Left renal pelvis (tissue), 4 donors: ENCODE measurements around the gene CARMIL1. TPM values are rescaled to one million over a fixed set of nuclear protein-coding genes. Genes with fewer than 3 reads are reported as not detected.

Experiments used
- DNase-seq, 4 donors: peaks; one replicate each; pipeline ENCODE4 v3.0.0-alpha.2; 2013; ENCODE audit warnings: low read depth in 4 of 4, low spot score in 3 of 4
- polyA plus RNA-seq, 4 donors: library from polyadenylated mRNA; unstranded; fragments of 120-200 nt; gene quantifications; one replicate each; pipeline ENCODE4 v1.2.1, GENCODE V29; 2013; ENCODE audit not compliant: insufficient read length in 4 of 4

CARMIL1 gene
- polyA plus RNA-seq, 4 donors: 6.8 to 111 (median 100.0) TPM

DNA sequence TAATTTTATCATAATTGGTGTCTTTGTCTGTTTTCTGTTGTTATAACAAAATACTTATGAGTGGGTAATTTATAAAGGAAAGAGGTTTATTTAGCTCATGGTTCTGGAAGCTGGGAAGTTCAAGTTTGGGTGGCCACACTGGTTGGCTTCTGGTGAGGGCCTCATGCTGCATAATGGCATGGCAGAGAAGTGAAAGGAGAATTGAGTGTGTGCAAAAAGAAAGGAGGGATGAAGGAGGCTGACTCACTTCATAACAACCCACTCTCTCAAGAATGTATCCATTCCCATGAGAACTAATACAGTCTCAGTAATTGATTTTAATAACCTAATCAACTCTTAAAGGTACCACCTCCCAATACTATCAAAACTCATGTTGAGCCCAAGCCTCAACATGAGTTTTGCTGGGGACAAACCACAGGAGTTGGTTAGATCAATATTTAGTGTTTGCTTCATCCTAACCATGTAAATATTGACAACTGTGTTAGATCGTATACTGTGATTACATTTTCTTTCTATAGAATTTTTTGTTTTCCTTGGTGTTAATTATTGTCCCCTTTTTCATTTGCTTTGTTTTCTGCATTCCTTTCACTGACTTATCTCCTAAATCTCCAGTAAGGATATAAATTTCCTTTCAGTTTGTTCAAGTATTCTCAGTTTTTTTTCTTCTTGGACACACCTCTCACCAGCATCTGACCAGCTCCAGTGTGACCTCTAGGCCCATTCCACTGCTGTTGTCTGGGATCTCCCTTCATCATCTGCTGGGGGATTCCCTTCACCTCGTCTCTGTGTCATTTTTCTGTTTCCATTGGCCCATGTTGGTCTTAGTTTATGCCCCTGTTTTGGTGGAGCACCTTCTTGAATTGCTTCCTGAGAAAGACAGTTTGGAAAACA is 318.0 kb downstream of the CARMIL1 start:
- DNase-seq: no peak

- DNase-seq: no peak
Measured at GRCh38 chr6:25599516-25600085, 320.4 kb downstream of the CARMIL1 start.

DNA sequence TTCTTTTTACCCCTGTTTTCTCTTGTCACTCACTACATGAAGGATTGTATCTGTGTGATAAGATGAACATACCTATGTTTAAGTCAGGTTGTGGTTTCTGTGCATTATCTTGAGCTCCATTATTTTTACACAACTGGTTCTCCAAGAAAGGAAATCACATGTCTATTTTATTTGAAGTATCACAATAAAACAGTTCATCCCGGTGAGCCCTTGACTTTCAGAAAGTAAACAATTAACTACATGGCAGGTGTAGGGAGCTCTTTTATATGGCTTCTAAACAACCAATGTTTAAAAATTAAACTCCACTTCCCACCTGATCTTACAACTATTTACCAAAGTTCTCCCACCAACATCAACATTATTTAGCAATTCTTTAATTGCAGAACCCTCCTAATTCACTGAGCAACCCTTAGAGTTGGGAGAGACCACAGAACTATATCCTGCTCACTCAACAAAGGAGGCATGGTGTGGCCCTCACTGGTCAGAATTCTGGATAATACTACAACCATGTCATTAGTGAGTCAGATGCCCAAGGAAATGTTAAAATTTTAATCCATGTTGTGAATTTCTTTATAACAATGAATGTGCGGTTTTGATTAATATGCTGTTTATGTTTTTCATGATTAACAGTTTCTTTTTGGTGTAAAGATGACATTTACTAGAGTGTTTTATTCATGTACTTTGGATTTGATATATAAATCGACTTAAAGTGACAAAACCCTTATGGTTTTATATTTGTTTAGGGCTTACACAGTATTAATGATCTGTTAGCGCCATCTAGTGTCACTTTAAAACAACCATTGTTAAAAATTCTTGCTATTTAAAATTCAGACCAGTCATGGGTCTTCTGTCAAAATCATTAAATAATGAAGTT is 322.9 kb downstream of the CARMIL1 start:
- peak in 1 of 4 donors; percentile 42 for DNase-seq

DNA sequence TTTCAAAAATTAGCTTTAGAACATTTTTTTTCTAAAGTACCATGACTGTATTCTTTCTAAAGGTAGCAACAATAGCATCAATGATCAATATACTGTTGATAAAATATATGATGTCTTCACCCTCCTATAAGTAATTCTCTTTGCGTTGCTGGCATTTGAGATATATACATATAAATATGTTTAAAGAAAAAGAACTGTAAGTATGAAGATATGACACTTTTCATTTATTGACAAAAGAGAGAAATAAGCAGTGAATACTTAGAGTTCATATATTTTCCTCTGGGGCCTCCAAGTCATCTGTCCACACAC is 323.5 kb downstream of the CARMIL1 start:
- no peak for DNase-seq

- no peak for DNase-seq
Measured at GRCh38 chr6:25603251-25603650, 324.1 kb downstream of the CARMIL1 start.

GRCh38 chr6:25606151-25606550 is 327.0 kb downstream of the CARMIL1 start:
- no peak for DNase-seq

DNA sequence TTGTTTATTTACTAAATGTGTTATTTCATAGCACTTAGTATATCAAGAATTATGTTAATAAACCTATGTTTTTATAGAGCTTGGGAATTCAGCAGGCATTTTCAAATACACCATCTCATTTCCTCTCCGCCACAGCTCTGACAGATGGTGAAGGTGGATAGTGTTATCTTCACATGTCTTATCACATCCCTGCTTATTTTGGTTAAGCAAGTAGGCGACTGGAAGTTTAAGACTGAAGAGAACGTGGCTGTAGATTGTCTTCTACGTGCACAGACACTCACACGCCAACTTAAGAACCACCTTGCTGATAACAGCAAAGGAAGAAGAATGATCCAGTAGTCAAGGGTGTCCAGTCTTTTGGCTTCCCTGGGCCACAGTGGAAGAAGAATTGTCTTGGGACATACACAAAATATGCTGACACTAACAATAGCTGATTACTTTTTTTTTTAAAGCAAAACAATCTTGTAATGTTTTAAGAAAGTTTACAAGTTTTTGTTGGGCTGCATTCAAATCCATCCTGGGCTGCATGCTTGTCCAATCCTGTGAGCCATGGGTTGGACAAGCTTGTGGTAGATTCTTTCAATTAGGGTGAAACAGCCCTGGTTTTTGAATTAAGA is 329.5 kb downstream of the CARMIL1 start:
- DNase-seq: no peak

DNA sequence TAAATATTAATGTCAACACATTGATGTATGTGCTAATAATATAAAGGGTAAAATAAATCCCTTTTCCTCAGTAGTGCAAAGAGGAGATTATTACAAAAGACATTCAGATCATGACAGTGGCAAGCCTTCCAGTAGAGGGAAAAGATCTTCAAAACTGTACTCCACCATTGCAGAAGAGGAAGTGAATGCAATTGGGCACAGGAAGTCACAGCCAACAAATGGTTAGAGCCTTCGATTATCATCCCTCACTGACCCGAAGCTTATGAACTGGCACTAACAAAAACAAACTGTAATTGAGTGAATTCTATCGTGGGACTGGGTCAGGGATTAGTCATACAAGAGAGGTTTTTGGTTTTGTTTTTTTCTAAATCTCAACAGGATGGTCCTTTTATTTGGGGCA is 333.5 kb downstream of the CARMIL1 start:
- DNase-seq: no peak

DNA sequence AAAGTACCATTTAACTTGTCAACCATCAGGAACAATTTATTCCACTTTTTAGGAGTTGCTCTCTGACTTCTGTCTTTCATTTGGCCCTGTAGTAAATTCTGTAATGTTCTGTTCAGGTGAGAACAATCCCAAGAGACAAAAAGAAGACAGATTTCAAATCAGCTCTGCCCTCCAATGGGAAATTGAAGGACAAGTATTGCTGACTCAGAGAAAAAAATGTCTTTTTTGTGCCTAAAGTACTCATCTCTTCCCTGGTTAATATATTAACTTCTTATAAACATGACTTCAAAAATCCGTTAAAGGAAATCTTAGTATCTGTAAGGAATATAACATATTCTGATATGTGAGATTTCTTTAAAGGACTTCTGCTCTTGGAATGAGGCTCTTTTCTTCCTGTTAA is 334.2 kb downstream of the CARMIL1 start:
- no peak for DNase-seq

DNA sequence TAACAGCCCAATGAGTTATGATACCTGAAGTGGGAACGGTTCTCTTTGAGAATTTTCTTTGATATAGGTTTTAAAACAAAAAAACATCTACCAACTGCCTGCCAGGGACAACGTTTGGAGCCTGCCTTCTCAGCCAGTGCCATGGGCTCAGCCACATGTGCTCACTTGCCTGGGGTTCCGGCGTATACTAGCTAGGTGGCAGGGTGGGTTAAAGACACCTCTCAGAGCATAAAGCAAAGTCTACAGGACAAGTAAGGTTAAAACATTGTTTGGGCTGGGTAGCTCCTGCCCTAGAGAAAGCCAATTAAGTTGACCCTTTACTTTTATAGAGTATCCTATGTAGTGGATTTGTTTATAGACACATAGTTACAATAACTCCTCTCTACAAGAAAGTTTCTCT is 334.9 kb downstream of the CARMIL1 start:
- no peak for DNase-seq

- DNase-seq: no peak
Measured at GRCh38 chr6:25615471-25615870, 336.3 kb downstream of the CARMIL1 start.

- no peak for DNase-seq
Measured at GRCh38 chr6:25617997-25618396, 338.8 kb downstream of the CARMIL1 start.

- no peak for DNase-seq
Measured at GRCh38 chr6:25619217-25619616, 340.0 kb downstream of the CARMIL1 start.

DNA sequence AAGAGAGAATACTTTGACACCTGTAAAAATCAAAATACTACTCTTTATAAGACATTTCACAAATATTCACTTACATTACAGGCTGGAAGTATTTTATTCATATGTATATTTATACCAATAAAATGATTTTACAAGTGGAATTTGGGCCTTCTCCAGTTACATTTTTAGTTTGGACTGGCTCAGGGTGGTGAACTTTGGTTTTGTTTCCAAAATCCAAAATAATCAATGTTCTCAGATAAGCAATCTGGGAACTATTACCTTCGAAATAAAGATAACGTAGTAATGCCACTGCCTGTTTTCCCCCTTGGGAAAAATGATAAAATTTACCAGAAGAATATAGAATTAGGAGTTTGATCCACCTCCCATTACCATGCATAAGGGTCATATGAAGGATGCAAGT is 341.2 kb downstream of the CARMIL1 start:
- DNase-seq: no peak

DNA sequence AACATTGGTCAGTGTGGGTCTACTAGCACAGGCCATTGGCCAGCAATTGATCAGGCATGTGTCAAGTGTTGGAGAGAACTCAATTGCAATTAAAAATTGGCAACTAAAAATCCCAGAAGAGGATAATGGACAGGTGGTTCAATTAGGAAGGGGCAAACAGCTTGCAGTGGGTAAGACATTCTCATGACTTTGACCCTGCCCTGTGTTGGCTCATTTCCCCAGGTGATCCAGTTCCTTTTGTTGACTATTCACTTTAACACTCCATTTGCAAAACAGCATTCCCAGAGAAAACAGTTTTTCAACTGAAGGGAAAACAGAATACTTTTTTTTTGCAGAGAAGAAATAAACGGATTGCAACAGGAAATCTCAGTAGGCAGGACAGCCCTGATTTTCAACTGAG is 343.9 kb downstream of the CARMIL1 start:
- no peak for DNase-seq

DNA sequence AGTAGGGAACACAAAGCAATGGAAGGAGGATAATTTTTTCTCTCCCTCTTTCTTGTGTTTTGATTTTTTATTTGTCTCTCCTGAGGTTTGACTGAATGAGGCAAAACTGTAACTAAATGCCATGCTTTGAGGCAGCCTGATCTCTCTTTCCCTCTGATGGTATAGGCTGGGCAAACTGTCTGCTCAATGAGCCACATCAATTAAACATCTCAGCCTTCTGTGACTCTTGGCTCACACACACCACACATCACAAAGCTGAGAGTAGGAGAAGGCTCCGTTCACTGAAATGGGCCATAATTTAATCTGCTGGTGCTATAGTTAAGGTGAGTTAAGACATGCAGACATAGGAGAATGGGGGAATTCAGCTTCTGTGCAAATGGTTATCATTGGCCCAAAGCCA is 344.7 kb downstream of the CARMIL1 start:
- no peak for DNase-seq

GRCh38 chr6:25627001-25627400 is 347.8 kb downstream of the CARMIL1 start:
- no peak for DNase-seq

GRCh38 chr6:25628471-25629197 is 349.5 kb downstream of the CARMIL1 start:
- DNase-seq: no peak

- DNase-seq: no peak
Measured at GRCh38 chr6:25629198-25629576, 350.0 kb downstream of the CARMIL1 start.

DNA sequence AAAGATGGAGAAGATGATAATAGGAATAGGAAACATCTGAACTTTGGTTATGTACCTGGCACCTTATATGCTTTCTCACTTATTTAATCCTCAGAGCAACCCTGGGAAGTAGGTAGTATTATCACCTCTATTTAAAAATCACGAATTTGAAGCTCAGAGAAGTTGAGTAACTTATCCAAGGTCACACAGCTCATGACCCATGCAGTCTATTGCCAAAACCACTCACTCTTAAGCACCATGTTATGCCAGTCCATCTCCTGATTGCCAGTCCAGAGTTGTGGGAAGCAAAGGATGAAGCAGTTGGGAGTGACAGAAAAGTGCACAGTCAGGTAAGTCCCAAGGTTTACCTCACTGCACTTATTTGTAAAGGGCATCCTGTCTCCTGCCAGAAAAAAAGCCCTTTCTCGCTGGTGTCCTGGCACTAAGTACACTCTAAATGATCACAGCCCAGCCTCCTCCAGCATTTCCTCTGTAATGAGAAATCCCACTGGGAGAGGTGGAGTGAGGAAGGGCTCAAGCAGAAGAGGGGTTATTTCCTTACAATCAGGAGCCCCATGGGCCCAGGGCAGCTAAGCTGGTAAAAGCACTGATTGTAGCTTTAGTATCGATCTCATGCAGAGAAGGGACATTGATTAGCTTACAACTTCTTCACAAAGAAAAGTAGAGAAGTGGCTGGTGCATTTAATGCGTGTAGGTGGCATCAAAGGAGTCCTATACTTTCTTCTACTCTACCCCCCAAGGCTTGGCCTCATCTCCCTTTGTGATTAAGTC is 351.5 kb downstream of the CARMIL1 start:
- no peak for DNase-seq
